Stimulated activated CD4-positive, alpha-beta T cell treated with anti-CD3 and anti-CD28 coated beads, Interleukin-12 subunit alpha, Interleukin-12 subunit beta, amount 100 ng/mL, for 48 hours (primary cell): ENCODE measurements around the gene PRTN3.

ENCODE experiments used
- DNase-seq, 3 donors: peaks; one replicate each; pipeline ENCODE4 v3.0.0-alpha.2; 2020; ENCODE audit warnings: low read depth in 2 of 3, low spot score in 1 of 3

Gene PRTN3

DNA sequence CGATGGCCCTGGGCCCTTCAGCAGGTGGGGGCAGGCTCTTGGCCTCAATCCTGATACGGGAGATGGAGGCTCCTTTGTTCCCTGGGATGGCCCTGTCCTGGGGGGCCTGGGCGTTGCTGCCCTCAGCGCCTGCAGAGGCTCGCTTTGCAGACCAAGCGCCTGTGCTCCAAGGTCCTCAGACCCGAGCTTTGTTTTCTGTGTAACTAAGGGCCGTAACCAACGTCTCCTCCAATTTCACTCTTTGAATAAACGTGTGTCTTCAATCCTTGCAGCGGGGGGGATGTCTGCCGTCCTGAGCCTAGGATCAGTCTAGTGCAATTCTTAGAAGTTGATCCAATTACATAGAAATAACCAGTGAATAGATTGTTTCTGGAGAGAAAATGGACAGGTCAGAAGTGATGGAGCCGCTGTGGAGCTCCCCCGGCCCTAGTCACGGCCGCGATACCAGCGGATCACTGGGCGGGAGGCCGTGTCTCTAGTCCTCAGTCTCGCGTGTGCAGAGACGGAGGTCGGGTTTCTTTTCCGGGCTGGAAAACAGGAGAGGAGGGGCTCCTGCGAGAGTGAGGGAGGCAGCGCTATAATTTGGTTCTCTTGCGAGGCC, 38.2 kb upstream of the PRTN3 start:
- no peak for DNase-seq

DNA sequence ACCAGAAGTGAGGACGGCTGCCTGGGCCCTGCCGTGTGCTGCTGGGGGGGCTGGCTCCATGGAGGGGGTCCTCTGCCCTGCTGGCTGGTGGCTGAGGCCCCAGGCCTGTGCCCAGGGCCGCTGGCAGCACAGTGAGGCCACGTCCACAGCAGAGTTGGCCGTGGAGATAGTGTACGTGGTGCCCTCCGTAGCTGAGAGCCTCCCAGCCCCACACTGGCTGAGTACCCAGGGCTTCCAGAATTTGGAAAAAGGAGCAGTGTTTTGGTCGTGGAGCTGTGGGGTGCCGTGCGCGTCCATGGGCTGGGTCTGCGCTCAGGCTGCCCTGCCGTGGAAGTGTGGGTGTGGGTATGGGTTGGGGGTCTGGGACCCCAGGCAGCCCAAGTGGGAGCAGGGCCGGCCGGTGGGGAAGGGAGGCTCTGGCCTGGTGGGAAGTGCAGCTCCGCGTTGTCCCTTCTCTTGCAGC, 37.7 kb upstream of the PRTN3 start:
- DNase-seq, result no peak

DNA sequence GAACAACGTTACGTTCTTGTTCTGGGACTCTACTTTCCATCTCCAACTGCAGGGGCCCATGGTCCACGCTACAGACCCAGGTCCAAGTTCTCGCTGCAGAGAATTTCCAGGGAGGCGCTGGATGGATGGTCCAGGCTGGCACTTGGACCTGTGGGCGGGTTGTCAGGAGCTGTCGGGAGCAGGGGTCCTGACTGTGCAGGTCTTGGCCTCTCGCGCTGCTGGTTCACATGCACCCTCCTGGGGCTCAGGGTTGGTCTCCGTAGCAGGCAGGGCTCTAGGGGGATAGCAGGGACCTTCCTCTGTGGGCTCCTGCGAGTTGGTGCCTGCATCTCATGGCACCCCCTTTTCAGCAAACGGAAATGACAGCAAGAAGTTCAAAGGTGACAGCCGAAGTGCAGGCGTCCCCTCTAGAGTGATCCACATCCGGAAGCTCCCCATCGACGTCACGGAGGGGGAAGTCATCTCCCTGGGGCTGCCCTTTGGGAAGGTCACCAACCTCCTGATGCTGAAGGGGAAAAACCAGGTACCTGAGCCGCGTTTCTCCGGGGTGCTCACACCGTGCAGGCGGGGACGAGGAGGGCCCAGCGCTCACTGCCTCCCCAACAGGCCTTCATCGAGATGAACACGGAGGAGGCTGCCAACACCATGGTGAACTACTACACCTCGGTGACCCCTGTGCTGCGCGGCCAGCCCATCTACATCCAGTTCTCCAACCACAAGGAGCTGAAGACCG, 36.9 kb upstream of the PRTN3 start:
- DNase-seq, result no peak

DNA sequence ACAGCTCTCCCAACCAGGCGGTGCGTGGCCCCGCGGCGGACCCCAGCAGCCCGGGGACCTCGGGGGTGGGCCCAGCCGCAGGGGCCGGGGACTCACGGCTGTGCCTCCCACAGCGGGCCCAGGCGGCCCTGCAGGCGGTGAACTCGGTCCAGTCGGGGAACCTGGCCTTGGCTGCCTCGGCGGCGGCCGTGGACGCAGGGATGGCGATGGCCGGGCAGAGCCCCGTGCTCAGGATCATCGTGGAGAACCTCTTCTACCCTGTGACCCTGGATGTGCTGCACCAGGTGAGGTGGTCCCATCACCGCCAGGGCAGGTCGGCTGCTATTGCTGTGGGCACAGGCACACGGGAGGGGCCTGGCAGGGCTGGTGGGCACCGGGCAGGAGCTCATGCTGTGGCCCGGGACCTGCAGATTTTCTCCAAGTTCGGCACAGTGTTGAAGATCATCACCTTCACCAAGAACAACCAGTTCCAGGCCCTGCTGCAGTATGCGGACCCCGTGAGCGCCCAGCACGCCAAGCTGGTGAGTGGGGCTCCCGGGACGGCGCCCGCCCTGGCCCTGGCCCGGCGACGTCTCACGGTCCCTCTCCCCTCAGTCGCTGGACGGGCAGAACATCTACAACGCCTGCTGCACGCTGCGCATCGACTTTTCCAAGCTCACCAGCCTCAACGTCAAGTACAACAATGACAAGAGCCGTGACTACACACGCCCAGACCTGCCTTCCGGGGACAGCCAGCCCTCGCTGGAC, 36.2 kb upstream of the PRTN3 start:
- DNase-seq, result no peak

DNA sequence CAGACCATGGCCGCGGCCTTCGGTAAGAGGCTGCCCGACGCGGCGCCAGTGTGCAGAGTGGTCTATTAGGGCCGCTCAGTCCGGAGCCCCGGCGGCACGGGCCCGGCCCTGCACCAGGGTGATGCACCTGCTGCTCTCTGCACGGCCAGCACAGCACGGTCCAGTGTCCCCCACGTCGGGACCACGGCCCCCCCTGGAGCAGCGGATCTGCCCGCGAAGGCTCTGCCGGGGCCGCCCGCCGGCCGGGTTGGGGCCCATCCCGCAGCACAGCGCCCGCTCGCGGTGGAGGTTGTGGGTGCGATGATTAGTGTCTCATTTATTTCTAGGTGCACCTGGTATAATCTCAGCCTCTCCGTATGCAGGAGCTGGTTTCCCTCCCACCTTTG, 35.6 kb upstream of the PRTN3 start:
- no peak for DNase-seq

DNA sequence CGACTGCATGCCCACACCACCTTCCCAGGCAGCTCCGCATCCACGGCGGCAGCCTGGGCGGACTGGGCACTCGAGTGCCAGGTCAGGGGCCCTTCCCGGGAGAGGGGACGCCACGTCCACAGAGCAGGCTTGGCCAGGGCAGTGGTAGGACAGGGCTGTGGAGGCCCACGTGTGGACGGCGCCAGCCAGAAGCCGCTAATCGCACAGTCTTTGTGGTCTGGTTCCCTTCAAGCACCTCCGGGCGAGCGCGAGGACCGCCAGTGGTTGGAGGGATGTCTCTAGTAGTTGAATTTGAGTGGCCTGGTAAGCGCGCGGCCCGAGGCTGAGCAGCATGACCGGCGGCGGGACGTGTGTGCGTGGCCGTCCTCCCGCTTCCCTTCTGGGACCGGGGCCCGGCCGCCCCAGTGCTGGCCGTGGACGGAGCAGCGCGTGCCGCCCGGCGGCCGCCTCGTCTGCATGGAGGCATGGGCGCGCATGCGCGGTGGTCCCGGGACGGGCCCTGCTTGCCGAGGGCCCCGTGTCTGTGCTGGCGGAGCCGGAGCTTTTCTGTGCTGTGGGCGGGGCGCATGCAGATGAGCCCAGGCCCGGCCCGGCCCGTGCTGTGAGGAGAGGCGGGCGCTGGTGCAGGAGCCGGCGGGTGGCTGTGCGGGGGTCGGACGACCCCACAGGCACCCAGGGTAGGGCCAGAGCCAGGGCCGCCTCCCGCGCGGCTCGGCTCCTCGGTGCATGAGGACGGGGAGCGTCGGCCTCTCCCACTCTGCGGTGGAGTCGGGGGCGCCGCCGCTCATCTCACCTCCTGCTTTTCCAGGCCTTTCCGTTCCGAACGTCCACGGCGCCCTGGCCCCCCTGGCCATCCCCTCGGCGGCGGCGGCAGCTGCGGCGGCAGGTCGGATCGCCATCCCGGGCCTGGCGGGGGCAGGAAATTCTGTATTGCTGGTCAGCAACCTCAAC, 34.9 kb upstream of the PRTN3 start:
- no peak for DNase-seq

DNA sequence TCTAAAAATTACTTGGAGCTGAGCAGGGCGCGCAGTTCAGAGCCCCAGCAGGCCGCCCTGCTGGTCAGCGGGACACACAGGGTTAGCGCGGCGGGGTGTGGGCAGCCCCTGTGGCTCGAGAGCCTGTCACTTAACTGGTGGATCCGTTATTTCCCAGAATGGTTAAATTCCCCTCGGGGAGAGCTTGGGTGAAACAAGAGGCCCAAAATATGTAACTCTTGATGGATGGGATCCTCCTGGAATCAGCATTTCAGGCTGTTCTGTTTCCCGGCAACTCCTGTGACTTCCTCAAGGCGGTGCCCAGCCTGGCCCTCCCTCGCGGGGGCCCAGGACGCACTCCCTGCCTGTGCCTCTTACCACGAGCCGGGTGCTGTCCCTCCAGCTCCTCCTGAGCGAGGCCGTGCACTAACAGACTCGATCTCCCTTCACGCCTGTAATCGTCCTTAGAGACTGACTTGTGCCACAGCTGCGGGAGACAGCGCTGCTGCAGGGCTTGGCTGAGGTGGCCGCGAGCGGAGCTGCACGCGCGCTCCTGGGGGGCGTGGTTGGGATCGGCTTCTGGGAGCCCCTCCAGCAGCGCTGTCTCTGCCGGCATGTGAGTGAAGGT, 33.9 kb upstream of the PRTN3 start:
- no peak for DNase-seq

DNA sequence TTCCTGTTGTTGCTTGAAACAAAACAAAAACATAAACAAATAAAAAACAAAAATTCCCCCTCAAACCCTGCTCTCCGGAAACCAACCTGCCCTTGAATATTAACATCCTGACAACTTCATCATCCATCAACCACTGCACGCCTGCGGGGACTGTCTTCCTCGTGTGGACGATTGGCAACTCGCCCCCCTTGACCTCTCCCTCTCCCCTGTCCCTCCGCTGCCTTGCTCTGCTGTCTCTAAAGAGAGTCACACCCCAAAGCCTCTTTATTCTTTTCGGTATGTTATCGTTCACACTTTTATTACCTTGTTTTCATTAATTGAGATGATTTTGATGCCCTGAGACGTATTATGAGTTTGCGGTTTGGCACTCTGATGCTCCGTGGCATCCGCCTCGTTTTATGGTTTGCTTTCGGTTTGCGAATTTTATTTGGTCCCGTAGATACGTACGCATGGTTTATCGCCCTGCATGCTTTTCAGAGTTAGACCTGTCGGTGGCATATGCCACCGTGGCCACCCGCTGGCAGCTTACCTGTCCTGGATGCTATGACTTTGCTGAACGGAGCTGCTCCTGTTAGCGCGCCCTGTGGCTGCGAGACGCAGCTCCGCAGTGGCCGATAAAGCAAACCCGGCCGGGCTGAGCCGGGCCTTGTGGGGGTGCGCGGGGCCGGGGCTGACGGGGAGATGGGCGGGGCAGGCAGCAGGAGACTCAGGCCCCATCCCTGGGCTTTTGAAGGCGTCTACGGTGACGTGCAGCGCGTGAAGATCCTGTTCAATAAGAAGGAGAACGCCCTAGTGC, 33.0 kb upstream of the PRTN3 start:
- DNase-seq, result no peak

DNA sequence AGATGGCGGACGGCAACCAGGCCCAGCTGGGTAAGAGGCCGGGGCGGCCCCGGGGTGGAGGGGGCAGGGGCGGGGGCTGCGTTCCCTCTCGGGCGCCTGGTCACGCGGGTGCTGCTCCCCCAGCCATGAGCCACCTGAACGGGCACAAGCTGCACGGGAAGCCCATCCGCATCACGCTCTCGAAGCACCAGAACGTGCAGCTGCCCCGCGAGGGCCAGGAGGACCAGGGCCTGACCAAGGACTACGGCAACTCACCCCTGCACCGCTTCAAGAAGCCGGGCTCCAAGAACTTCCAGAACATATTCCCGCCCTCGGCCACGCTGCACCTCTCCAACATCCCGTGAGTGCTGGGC, 32.4 kb upstream of the PRTN3 start:
- DNase-seq, result no peak

DNA sequence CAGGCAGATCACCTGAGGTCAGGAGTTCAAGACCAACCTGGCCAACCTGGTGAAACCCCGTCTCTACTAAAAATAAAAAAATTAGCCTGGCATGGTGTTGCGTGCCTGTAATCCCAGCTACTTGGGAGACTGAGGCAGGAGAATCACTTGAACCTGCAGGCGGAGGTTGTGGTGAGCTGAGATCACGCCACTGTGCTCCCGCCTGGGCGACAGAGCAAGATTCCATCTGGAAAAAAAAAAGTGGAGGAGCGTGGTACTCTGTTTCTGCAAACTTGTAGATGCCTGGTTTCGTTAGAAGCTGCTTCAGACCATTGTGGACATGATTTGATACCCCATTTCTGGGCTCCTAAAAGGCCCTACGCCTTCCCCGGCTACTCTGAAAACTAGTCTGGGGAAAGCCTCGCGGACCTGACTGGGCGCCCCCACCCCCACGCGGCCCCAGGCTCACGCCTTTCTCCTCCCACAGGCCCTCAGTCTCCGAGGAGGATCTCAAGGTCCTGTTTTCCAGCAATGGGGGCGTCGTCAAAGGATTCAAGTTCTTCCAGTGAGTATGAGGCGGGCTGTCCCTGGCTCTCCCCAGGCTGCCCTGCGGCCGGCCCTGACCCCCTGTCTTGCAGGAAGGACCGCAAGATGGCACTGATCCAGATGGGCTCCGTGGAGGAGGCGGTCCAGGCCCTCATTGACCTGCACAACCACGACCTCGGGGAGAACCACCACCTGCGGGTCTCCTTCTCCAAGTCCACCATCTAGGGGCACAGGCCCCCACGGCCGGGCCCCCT, 30.5 kb upstream of the PRTN3 start:
- no peak for DNase-seq

DNA sequence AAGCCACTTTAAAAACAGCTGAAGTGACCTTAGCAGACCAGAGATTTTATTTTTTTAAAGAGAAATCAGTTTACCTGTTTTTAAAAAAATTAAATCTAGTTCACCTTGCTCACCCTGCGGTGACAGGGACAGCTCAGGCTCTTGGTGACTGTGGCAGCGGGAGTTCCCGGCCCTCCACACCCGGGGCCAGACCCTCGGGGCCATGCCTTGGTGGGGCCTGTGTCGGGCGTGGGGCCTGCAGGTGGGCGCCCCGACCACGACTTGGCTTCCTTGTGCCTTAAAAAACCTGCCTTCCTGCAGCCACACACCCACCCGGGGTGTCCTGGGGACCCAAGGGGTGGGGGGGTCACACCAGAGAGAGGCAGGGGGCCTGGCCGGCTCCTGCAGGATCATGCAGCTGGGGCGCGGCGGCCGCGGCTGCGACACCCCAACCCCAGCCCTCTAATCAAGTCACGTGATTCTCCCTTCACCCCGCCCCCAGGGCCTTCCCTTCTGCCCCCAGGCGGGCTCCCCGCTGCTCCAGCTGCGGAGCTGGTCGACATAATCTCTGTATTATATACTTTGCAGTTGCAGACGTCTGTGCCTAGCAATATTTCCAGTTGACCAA, 29.8 kb upstream of the PRTN3 start:
- no peak for DNase-seq

DNA sequence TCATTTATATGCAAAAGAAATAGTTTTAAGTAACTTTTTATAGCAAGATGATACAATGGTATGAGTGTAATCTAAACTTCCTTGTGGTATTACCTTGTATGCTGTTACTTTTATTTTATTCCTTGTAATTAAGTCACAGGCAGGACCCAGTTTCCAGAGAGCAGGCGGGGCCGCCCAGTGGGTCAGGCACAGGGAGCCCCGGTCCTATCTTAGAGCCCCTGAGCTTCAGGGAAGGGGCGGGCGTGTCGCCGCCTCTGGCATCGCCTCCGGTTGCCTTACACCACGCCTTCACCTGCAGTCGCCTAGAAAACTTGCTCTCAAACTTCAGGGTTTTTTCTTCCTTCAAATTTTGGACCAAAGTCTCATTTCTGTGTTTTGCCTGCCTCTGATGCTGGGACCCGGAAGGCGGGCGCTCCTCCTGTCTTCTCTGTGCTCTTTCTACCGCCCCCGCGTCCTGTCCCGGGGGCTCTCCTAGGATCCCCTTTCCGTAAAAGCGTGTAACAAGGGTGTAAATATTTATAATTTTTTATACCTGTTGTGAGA, 29.2 kb upstream of the PRTN3 start:
- no peak for DNase-seq

DNA sequence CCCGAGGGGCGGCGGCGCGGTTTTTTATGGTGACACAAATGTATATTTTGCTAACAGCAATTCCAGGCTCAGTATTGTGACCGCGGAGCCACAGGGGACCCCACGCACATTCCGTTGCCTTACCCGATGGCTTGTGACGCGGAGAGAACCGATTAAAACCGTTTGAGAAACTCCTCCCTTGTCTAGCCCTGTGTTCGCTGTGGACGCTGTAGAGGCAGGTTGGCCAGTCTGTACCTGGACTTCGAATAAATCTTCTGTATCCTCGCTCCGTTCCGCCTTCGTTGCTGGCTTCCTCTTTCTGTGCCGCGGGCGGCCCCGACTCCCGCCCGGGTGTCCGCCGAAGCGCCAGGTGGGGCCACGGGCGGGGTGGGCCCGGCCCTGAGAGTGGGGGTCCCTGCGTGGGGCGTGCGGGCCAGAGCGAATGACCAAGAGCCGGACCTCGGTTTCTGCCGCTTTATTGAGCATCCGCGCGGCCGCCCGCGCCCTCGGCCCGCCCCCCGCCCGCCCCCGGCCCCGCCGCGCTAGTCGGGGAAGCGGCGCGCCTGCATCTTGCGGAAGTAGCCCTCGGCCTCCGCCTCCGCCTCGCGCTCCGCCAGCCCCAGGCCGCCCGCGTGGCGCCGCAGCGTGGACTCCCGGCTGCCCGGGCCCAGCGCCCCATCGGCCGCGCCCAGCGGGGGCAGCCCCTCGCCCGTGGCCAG, 28.6 kb upstream of the PRTN3 start:
- DNase-seq, result no peak

DNA sequence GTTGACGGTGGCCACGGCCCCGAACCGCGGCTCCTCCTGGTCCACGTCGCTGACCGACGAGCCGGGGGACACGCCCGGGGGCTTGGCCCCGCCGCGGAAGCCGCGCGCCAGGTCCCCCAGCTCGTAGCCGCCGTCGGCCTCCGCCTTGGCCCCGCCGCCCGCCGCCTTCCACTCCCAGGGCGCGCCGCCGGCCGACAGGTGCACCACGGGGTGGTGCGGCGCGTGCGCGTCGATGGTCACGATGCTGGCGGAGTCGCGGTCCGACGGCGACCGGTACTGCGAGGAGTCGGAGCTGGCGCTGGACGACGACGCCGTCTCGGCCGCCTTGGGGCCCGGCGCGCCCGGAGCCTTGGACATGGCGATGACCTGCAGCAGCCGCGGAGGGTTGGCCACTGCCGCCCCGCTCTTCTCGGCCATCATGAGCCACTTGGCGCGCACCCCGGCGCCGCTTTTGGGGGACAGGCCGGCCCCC, 28.0 kb upstream of the PRTN3 start:
- DNase-seq, result no peak

DNA sequence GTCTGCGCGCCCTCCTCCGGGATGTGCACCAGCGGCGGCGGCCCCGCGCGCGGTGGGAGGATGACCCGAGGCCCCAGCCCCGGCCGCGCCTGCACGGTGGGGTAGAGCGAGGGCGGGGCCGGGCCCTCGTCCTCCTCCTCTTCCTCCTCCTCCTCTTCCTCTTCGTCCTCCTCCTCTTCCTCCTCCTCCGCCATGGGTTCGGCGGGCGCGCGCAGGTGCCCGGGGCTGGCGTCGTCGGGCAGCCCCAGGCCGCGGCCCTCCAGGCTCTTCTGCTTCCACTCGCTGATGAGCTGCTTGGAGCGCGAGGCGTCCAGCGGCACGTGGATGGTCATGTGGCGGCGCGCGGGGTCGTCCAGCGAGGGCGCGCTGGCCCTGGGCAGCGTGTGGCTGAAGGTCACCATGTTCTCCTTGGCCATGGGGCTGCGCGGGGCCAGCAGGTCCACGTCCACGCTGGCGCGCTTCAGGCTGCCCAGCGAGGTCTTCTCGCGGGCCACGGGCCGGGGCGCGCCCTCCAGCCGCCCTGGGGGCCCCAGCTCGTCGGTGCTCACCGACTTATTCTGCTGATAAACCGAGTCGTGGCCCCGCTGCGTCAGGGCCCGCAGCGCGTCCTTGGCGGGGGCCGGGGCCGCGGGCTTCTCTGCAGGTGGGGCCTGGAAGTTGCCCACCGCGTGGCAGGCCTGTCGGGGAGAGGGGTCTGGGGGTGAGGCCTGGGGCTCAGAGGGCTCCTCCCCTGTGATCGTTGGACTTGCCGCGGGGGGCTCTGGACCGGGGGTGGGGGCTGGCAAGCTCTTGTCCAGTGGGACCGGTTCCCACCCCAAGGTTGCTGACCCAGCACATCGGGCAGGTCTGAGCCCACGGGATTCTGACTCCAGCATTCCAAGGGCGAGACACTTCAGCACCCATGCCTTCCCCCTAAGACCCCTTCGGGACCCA, 27.3 kb upstream of the PRTN3 start:
- no peak for DNase-seq

DNA sequence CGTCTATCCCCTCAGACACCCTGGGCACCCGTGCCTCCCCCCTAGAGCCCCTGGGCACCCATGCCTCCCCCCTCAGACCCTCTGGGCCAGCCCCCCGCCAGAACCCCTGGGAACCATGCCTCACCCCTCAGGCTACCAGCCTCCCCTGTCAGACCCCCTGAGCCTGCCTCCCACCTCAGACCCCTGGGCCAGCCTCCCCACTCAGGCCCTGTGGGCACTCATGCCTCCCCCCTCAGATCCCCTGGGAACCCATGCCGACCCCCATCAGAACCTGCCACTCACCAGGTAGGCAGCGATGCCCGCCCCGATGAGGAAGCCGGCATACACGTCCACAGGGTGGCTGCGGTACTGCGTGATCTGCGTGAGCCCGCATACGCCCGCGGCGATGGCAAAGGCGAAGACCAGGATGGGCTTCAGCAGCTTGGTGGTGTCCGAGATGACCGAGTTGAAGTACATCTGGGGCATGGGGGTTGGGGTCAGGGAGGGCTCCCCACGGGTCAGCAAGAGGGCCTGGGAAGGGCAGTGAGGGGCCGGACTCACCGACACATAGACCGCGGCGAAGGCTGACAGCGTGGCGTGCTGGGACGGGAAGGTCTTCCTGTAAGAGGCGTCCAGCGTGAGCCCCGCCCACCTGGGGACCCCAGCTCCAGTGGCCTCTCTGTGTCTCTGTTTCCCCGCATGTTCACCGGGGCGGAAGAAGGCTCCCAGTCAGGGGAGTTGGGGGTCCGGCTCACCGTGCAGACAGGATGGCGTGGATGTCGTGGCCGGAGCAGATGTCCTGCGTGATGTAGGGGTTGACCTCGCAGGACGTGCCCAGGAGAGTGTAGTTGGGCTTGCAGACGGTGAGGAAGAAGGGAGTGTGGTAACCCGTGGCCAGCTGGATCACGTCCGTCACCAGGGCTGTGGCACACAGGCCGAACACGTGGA, 26.4 kb upstream of the PRTN3 start:
- no peak for DNase-seq
